Stimulated activated CD4-positive, alpha-beta T cell treated with anti-CD3 and anti-CD28 coated beads, Interleukin-2, amount 100 ng/mL, for 24 hours (primary cell): Measurements from ENCODE around the gene ABHD1.
A peak's percentile ranks its signal among the peaks of the same experiment; 100 is the strongest.
"Not testable (repeated sequence)": the region's sequence is repeated elsewhere in the genome, so short reads cannot be mapped to it uniquely, and the experiment has no call there.

ENCODE experiments used
- DNase-seq, 2 donors: peaks; one replicate each; pipeline ENCODE4 v3.0.0-alpha.2; 2020

Gene ABHD1

GRCh38 chr2:27111392-27112078 is 12.1 kb upstream of the ABHD1 start:
- DNase-seq, result not testable (repeated sequence)

- no peak for DNase-seq
Measured at GRCh38 chr2:27115519-27115918, 8.1 kb upstream of the ABHD1 start.

GRCh38 chr2:27117995-27118524 is 5.6 kb upstream of the ABHD1 start:
- no peak for DNase-seq

- DNase-seq, result peak in 1 of 2 donors; percentile 48
Measured at GRCh38 chr2:27118525-27119329, 4.9 kb upstream of the ABHD1 start, which contains the start of gene CGREF1. Gene CGREF1 (minus strand): TSS chr2:27119128. CDS start chr2:27104366, 14,762 bp downstream.

- DNase-seq, result not testable (repeated sequence)
Measured at GRCh38 chr2:27119330-27119670, 4.3 kb upstream of the ABHD1 start.

- no peak for DNase-seq
Measured at GRCh38 chr2:27121906-27122305, 1.7 kb upstream of the ABHD1 start.

- DNase-seq, result no peak
Measured at GRCh38 chr2:27122791-27123190, 824 bp upstream of the ABHD1 start.

GRCh38 chr2:27125104-27125503 is 1.5 kb downstream of the ABHD1 start:
- no peak for DNase-seq

- DNase-seq, result no peak
Measured at GRCh38 chr2:27126252-27126710, 2.7 kb downstream of the ABHD1 start.

GRCh38 chr2:27127883-27128667 is 4.5 kb downstream of the ABHD1 start:
- DNase-seq, result no peak

GRCh38 chr2:27128668-27129571 is 5.3 kb downstream of the ABHD1 start:
- DNase-seq, result no peak

GRCh38 chr2:27130396-27130795 is 6.8 kb downstream of the ABHD1 start:
- DNase-seq, result no peak

- no peak for DNase-seq
Measured at GRCh38 chr2:27131429-27131828, 7.8 kb downstream of the ABHD1 start.

GRCh38 chr2:27133195-27133875 is 9.7 kb downstream of the ABHD1 start:
- peak; percentile 31 to 48 for DNase-seq

- DNase-seq, result peak; percentile 99
Measured at GRCh38 chr2:27133905-27134780, 10.5 kb downstream of the ABHD1 start, which contains the start of gene PREB. Gene PREB (minus strand): TSS chr2:27134636. CDS start chr2:27134421, 215 bp downstream.

- DNase-seq, result no peak
Measured at GRCh38 chr2:27134781-27135477, 11.3 kb downstream of the ABHD1 start.

GRCh38 chr2:27135478-27135955 is 11.9 kb downstream of the ABHD1 start:
- no peak for DNase-seq

GRCh38 chr2:27136751-27137150 is 13.1 kb downstream of the ABHD1 start:
- no peak for DNase-seq

GRCh38 chr2:27137322-27137935 is 13.8 kb downstream of the ABHD1 start:
- no peak for DNase-seq
